HepG2 (cell line): Measurements from ENCODE around the gene NPB. TPM values are rescaled to one million over a fixed set of nuclear protein-coding genes. Genes with fewer than 3 reads are reported as not detected.

Experiments
- CBX1 ChIP-seq: IDR thresholded peaks from one replicate; pipeline ENCODE4 v1.6.1; 2016; ENCODE audit warnings: antibody characterized with exemption, low read depth
- DNMT3B ChIP-seq: conservative IDR thresholded peaks from 2 replicates; pipeline ENCODE4 v1.6.1; 2016; ENCODE audit warnings: missing biosample characterization, control low read depth
- FOXP4 ChIP-seq: sonication (generic); formaldehyde crosslinking; IDR thresholded peaks from 2 replicates; pipeline ENCODE4 v1.4.0; 2020; ENCODE audit warnings: missing genetic modification reagents
- LRRFIP1 ChIP-seq: sonication (generic); formaldehyde crosslinking; conservative IDR thresholded peaks from 2 replicates; pipeline ENCODE4 v1.4.0; 2020; ENCODE audit warnings: missing genetic modification reagents
- MAF1 ChIP-seq: sonication (generic); formaldehyde crosslinking; IDR thresholded peaks from 2 replicates; pipeline ENCODE4 v1.5.0; 2020; ENCODE audit warnings: missing genetic modification reagents, borderline replicate concordance
- MBNL3 ChIP-seq: fragments of 250-450 bp; sonication (Bioruptor Pico); conservative IDR thresholded peaks from 2 replicates; pipeline ENCODE4 v1.8.0; 2022; ENCODE audit warnings: mild to moderate bottlenecking, inconsistent platforms
- MLX ChIP-seq: IDR thresholded peaks from 2 replicates; pipeline ENCODE4 v1.6.1; 2016
- MXD4 ChIP-seq: IDR thresholded peaks from 2 replicates; pipeline ENCODE4 v1.6.1; 2016; ENCODE audit warnings: mild to moderate bottlenecking, missing biosample characterization, missing genetic modification reagents
- PREB ChIP-seq: sonication (generic); formaldehyde crosslinking; IDR thresholded peaks from 2 replicates; pipeline ENCODE4 v1.4.0; 2020; ENCODE audit warnings: missing genetic modification reagents
- RAD21 ChIP-seq: fragments of 450-650 bp; formaldehyde crosslinking; IDR thresholded peaks from 2 replicates; pipeline ENCODE4 v1.5.0; 2020; ENCODE audit warnings: mild to moderate bottlenecking
- SIN3B ChIP-seq: fragments of 150-350 bp; IDR thresholded peaks from 2 replicates; pipeline ENCODE4 v1.6.1; 2014; ENCODE audit warnings: low read length
- SOX6 ChIP-seq, 2 experiments: fragments of 450-650 bp in 1 of 2; sonication (generic) in 1 of 2; formaldehyde crosslinking in 1 of 2; IDR thresholded peaks; 2 replicates each; pipeline versions ENCODE4 v1.4.0 to v1.6.1; 2017 to 2020; ENCODE audit warnings: antibody characterized with exemption in 1 of 2, mild to moderate bottlenecking in 1 of 2, missing genetic modification reagents in 1 of 2
- TCF12 ChIP-seq, 2 experiments: fragments of 450-650 bp in 1 of 2; sonication (generic) in 1 of 2; formaldehyde crosslinking in 1 of 2; IDR thresholded peaks; 2 replicates each; pipeline versions ENCODE4 v1.6.1 to v1.8.0; 2017 to 2022; ENCODE audit warnings: antibody characterized with exemption in 1 of 2, mild to moderate bottlenecking in 1 of 2, missing genetic modification reagents in 1 of 2, moderate library complexity in 1 of 2
- ZNF230 ChIP-seq: sonication (generic); formaldehyde crosslinking; IDR thresholded peaks from 2 replicates; pipeline ENCODE4 v1.4.0; 2020; ENCODE audit warnings: mild to moderate bottlenecking, missing genetic modification reagents
- ZNF275 ChIP-seq: sonication (generic); formaldehyde crosslinking; IDR thresholded peaks from 2 replicates; pipeline ENCODE4 v1.8.0; 2022; ENCODE audit warnings: missing genetic modification reagents, mild to moderate bottlenecking, inconsistent platforms, borderline replicate concordance
- ZNF282 ChIP-seq: fragments of 450-650 bp; IDR thresholded peaks from 2 replicates; pipeline ENCODE4 v1.6.1; 2018; ENCODE audit not compliant: partially characterized antibody
- ZNF512 ChIP-seq: sonication (generic); formaldehyde crosslinking; IDR thresholded peaks from 2 replicates; pipeline ENCODE4 v1.4.0; 2020; ENCODE audit warnings: mild to moderate bottlenecking, missing genetic modification reagents
- ZNF550 ChIP-seq: sonication (generic); formaldehyde crosslinking; IDR thresholded peaks from 2 replicates; pipeline ENCODE4 v1.4.0; 2020; ENCODE audit warnings: mild to moderate bottlenecking, missing genetic modification reagents, borderline replicate concordance
- ZNF569 ChIP-seq: sonication (generic); formaldehyde crosslinking; IDR thresholded peaks from 2 replicates; pipeline ENCODE4 v1.5.0; 2020; ENCODE audit warnings: mild to moderate bottlenecking, missing genetic modification reagents, moderate library complexity, borderline replicate concordance
- polyA plus RNA-seq, 8 experiments: library from polyadenylated mRNA; depleted of rRNA in 3 of 8; stranded (reverse) in 7 of 8; unstranded in 1 of 8; fragments of >200 nt; fragmentation: Illumina TruSeq in 4 of 8; extraction: Trizol in 4 of 8; gene quantifications; 2 replicates each; pipeline versions ENCODE4 v1.2.1 to v1.2.3, GENCODE V29; 2011 to 2016; ENCODE audit warnings: low read depth in 4 of 8, missing spikeins in 1 of 8, mixed read lengths in 1 of 8; ENCODE audit not compliant: insufficient read depth in 1 of 8
- total RNA-seq, 5 experiments: library from RNA; depleted of rRNA; stranded (reverse); fragments of >200 nt; fragmentation: Illumina TruSeq; extraction: Trizol; gene quantifications; 2 replicates each; pipeline ENCODE4 v1.2.3, GENCODE V29; 2016; ENCODE audit warnings: low read depth in 1 of 5

Gene NPB
- total and polyA plus RNA-seq, 2 of the 13 experiments (the other 11 are each of a cell fraction or from before 2014, with no cell fraction given): 0.11 to 0.93 TPM

GRCh38 chr17:81867991-81868673 lies 33.9 kb upstream of the NPB start (continued):
- TF ChIP-seq FOXP4: no peak; the same call in none of the 2 replicates
- no peak for TF ChIP-seq RAD21 (CRISPR knock-in tag)
- no peak for TF ChIP-seq ZNF569 (CRISPR knock-in tag)
- 0 out of 2 replicates have a peak, but pooled peaks have one; percentile 15 for TF ChIP-seq MXD4
- no peak for TF ChIP-seq ZNF512 (CRISPR knock-in tag)
- TF ChIP-seq ZNF275 (CRISPR knock-in tag): 0 out of 2 replicates have a peak, but pooled peaks have one; percentile 20
- TF ChIP-seq MAF1: no peak
- TF ChIP-seq MBNL3 (CRISPR knock-in tag): no peak
- no peak for TF ChIP-seq SOX6 (IDR thresholded peaks at IDR 0.05)
- no peak; the same call in 1 of the 2 replicates for TF ChIP-seq SOX6 (CRISPR knock-in tag; IDR thresholded peaks at IDR 0.05)
- no peak for TF ChIP-seq DNMT3B (CRISPR knock-in tag)
- TF ChIP-seq ZNF282: no peak
- TF ChIP-seq LRRFIP1 (CRISPR knock-in tag): no peak
- no peak for TF ChIP-seq PREB (CRISPR knock-in tag)
- TF ChIP-seq SIN3B: no peak
- TF ChIP-seq ZNF230 (CRISPR knock-in tag): no peak; the same call in 1 of the 2 replicates
- TF ChIP-seq TCF12 (IDR thresholded peaks at IDR 0.05): no peak
- TF ChIP-seq TCF12 (CRISPR knock-in tag; IDR thresholded peaks at IDR 0.05): 0 out of 2 replicates have a peak, but pooled peaks have one; percentile 68
- TF ChIP-seq ZNF550 (CRISPR knock-in tag): no peak
- no peak for TF ChIP-seq MLX
- no peak for TF ChIP-seq CBX1
